GM20000 (cell line): ENCODE data around the gene SYNRG.

Experiments used
- DNase-seq: peaks from one replicate; pipeline ENCODE4 v3.0.0; 2012; ENCODE audit warnings: low spot score
- CTCF ChIP-seq: IDR thresholded peaks from 2 replicates; pipeline ENCODE4 v1.5.1; 2012; ENCODE audit warnings: mild to moderate bottlenecking, control low read depth; ENCODE audit errors: extremely low read depth, missing control alignments

Gene SYNRG

GRCh38 chr17:37502009-37502936, 106.9 kb downstream of the SYNRG start:
- TF ChIP-seq CTCF = no peak
- DNase-seq = no peak

- no peak for DNase-seq
- no peak for TF ChIP-seq CTCF
Measured at GRCh38 chr17:37500378-37500777, 108.8 kb downstream of the SYNRG start.

- no peak for TF ChIP-seq CTCF
- DNase-seq = no peak
Measured at GRCh38 chr17:37494971-37495370, 114.2 kb downstream of the SYNRG start.

GRCh38 chr17:37494401-37494831, 114.8 kb downstream of the SYNRG start:
- no peak for TF ChIP-seq CTCF
- DNase-seq = no peak

- DNase-seq = no peak
- TF ChIP-seq CTCF = no peak
Measured at GRCh38 chr17:37493249-37494027, 115.8 kb downstream of the SYNRG start.

- TF ChIP-seq CTCF = no peak
- DNase-seq = no peak
Measured at GRCh38 chr17:37492167-37492566, 117.1 kb downstream of the SYNRG start.
